ENCODE results near the gene SLC19A3. TPM values are rescaled to one million over a fixed set of nuclear protein-coding genes. Genes with fewer than 3 reads are reported as not detected.

Gene SLC19A3
- total and polyA plus RNA-seq, 2 donors (not counting 3 experiments of a cell fraction or from before 2014, with no cell fraction given) = 0.01 TPM; not detected in 1

- no peaks in the 10 kb centered on the region for H3K36me3 ChIP-seq (ENCODE audit: control insufficient read depth in 2 of 2, extremely low read depth in 1 of 2, insufficient read depth in 2 of 2, low read length in 2 of 2)
- ChIA-PET CTCF (interaction anchor here (0.6 kb wide), 1 partner anchor 361 kb away, joined by 3 read pairs; no protein-coding TSS in a partner anchor), POLR2A (no interaction called here)
- no peak overlapping the region for H3K9ac ChIP-seq (replicated peaks; ENCODE audit: extremely low read depth, insufficient read depth, low read length)
- DNase-seq (ENCODE audit: low read depth, low spot score) = no peak
- FAIRE-seq = no peak
- H3K27me3 ChIP-seq (ENCODE audit: control insufficient read depth in 2 of 2, insufficient read depth in 2 of 2, low read length in 2 of 2) = peaks cover 0 to 2% of the 10 kb centered on the region in 2 experiments
- TF ChIP-seq, protein P1, sequence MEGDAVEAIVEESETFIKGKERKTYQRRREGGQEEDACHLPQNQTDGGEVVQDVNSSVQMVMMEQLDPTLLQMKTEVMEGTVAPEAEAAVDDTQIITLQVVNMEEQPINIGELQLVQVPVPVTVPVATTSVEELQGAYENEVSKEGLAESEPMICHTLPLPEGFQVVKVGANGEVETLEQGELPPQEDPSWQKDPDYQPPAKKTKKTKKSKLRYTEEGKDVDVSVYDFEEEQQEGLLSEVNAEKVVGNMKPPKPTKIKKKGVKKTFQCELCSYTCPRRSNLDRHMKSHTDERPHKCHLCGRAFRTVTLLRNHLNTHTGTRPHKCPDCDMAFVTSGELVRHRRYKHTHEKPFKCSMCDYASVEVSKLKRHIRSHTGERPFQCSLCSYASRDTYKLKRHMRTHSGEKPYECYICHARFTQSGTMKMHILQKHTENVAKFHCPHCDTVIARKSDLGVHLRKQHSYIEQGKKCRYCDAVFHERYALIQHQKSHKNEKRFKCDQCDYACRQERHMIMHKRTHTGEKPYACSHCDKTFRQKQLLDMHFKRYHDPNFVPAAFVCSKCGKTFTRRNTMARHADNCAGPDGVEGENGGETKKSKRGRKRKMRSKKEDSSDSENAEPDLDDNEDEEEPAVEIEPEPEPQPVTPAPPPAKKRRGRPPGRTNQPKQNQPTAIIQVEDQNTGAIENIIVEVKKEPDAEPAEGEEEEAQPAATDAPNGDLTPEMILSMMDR (IDR thresholded peaks at IDR 0.05; ENCODE audit: extremely low read depth in 1 of 2, insufficient read depth in 1 of 2, low read depth in 1 of 2, low read length in 2 of 2) = no peak
- TF ChIP-seq GATA2 (IDR thresholded peaks at IDR 0.05; ENCODE audit: insufficient read depth, insufficient read length, low read depth, low read length) (no peak), MYC (IDR thresholded peaks at IDR 0.05; ENCODE audit: low read depth, low read length) (no peak), POLR2A (IDR thresholded peaks at IDR 0.05; ENCODE audit: low read depth, low read length) (no peak), POLR2AphosphoS5 (IDR thresholded peaks at IDR 0.05; ENCODE audit: insufficient read depth, low read depth, low read length) (no peak), FOS (IDR thresholded peaks at IDR 0.05; ENCODE audit: borderline replicate concordance, insufficient read depth, low read length) (no peak), EZH2 (IDR thresholded peaks at IDR 0.05; ENCODE audit: borderline replicate concordance, low read depth, low read length, severe bottlenecking) (no peak), JUN (IDR thresholded peaks at IDR 0.05; ENCODE audit: borderline replicate concordance, insufficient read depth, insufficient read length, low read depth) (no peak)
- TF ChIP-seq, protein P2, sequence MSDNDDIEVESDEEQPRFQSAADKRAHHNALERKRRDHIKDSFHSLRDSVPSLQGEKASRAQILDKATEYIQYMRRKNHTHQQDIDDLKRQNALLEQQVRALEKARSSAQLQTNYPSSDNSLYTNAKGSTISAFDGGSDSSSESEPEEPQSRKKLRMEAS (IDR thresholded peaks at IDR 0.05; ENCODE audit: insufficient read depth, insufficient read length) = no peak
- no peak overlapping the region for H3K27ac ChIP-seq (ENCODE audit: insufficient read depth, low read depth, low read length)
- BruUV-seq (replicated peaks) = no TSS peak
- no peaks in the 10 kb centered on the region for H3K79me2 ChIP-seq (ENCODE audit: control insufficient read depth, insufficient read depth, low read length)
- no peaks in the 10 kb centered on the region for H3K9me3 ChIP-seq (replicated peaks; ENCODE audit: control insufficient read depth, insufficient read depth, low read length)
- no peaks in the 10 kb centered on the region for H3K4me1 ChIP-seq (ENCODE audit: control insufficient read depth, extremely low read depth, insufficient read depth, low read length)
- H4K20me1 ChIP-seq (replicated peaks; ENCODE audit: control insufficient read depth, extremely low read depth, insufficient read depth, low read length) = no peaks in the 10 kb centered on the region
- no peak overlapping the region for H2AFZ ChIP-seq (ENCODE audit: low read depth, low read length)
- intact Hi-C loops (cut with micrococcal nuclease) = loop anchor here (2.0 kb wide), 1 partner anchor 50 kb away; no protein-coding TSS in a partner anchor
- no peak overlapping the region for H3K4me3 ChIP-seq (replicated peaks in 1 of 3; ENCODE audit: insufficient read depth in 1 of 3, low read depth in 1 of 3, low read length in 3 of 3)
- H3K4me2 ChIP-seq (ENCODE audit: insufficient read depth, low read length) = no peak overlapping the region
- dilution Hi-C loops (cut with MboI; ENCODE audit: extremely low pct_ligation_motif_present, low sequenced_read_pairs) = no loop called here
- no peaks in the 10 kb centered on the region for H3K9me1 ChIP-seq (replicated peaks; ENCODE audit: control insufficient read depth, extremely low read depth, insufficient read depth, low read length)
These were observed 1.3 kb downstream of the SLC19A3 start for GRCh38 chr2:227716501-227716900.

Measured in endothelial cell of umbilical vein (primary cell).